Coronary artery (tissue), 2 donors: ENCODE results near the gene HDAC7.

Experiments used
- DNase-seq: peaks from one replicate; pipeline ENCODE4 v3.0.0-alpha.2; 2017; ENCODE audit warnings: low spot score
- H3K27ac ChIP-seq, 2 donors: fragments of 200-600 bp; sonication (generic); one replicate each; pipeline ENCODE4 v1.5.1; 2016 to 2019
- H3K4me3 ChIP-seq: fragments of 200-600 bp; sonication (generic); 2 replicates; pipeline ENCODE4 v1.5.1; 2016; ENCODE audit warnings: mild to moderate bottlenecking, moderate library complexity
- CTCF ChIP-seq: fragments of 200-600 bp; sonication (generic); IDR thresholded peaks from one replicate; pipeline ENCODE4 v1.5.1; 2019; ENCODE audit warnings: antibody characterized with exemption

HDAC7 gene

GRCh38 chr12:47735649-47736048 lies 84.1 kb downstream of the HDAC7 start:
- TF ChIP-seq CTCF = no peak
- no peak overlapping the region for H3K4me3 ChIP-seq
- H3K27ac ChIP-seq = peak overlapping the region; percentile 78 to 92
- no peak for DNase-seq

GRCh38 chr12:47734725-47735480 lies 84.8 kb downstream of the HDAC7 start:
- peak overlapping the region in 1 of 2 donors; percentile 92 for H3K27ac ChIP-seq
- DNase-seq = no peak
- no peak for TF ChIP-seq CTCF
- no peak overlapping the region for H3K4me3 ChIP-seq

- TF ChIP-seq CTCF = no peak
- no peak overlapping the region for H3K4me3 ChIP-seq
- DNase-seq = no peak
- no peak overlapping the region for H3K27ac ChIP-seq
These were observed 86.6 kb downstream of the HDAC7 start for GRCh38 chr12:47733142-47733541.
